Activated T-helper 1 cell treated with Interleukin-2 at 50 U/mL for 16 hours (primary cell): ENCODE results near the gene HLA-DRB5.
"Not testable (repeated sequence)": the region's sequence is repeated elsewhere in the genome, so short reads cannot be mapped to it uniquely, and the experiment has no call there.

Experiments used
- DNase-seq: peaks from one replicate; pipeline ENCODE4 v3.0.0-alpha.2; 2020; ENCODE audit warnings: low read depth

The HLA-DRB5 gene

GRCh38 chr6:32529697-32530430 lies at the start of gene HLA-DRB5:
HLA-DRB5 (minus strand) TSS chr6:32530287; CDS start chr6:32530224, 63 bp downstream.
- no peak for DNase-seq

GRCh38 chr6:32578962-32579361 lies 48.9 kb upstream of the HLA-DRB5 start:
- DNase-seq, result no peak

GRCh38 chr6:32577493-32577892 lies 47.4 kb upstream of the HLA-DRB5 start:
- DNase-seq, result not testable (repeated sequence)

GRCh38 chr6:32576250-32576649 lies 46.2 kb upstream of the HLA-DRB5 start:
- no peak for DNase-seq

- DNase-seq, result no peak
These were observed 40.3 kb upstream of the HLA-DRB5 start for GRCh38 chr6:32570363-32570905.

GRCh38 chr6:32568561-32568960 lies 38.5 kb upstream of the HLA-DRB5 start:
- no peak for DNase-seq

GRCh38 chr6:32566957-32567356 lies 36.9 kb upstream of the HLA-DRB5 start:
- DNase-seq, result no peak

GRCh38 chr6:32565511-32565910 lies 35.4 kb upstream of the HLA-DRB5 start:
- no peak for DNase-seq

- no peak for DNase-seq
These were observed 32.9 kb upstream of the HLA-DRB5 start for GRCh38 chr6:32562940-32563339.

GRCh38 chr6:32559747-32560146 lies 29.7 kb upstream of the HLA-DRB5 start:
- DNase-seq, result no peak

GRCh38 chr6:32558426-32559057 lies 28.5 kb upstream of the HLA-DRB5 start:
- no peak for DNase-seq

GRCh38 chr6:32554116-32554965 lies 24.3 kb upstream of the HLA-DRB5 start:
- DNase-seq, result no peak

- DNase-seq, result no peak
These were observed 23.1 kb upstream of the HLA-DRB5 start for GRCh38 chr6:32553037-32553742.

- no peak for DNase-seq
These were observed 21.3 kb upstream of the HLA-DRB5 start for GRCh38 chr6:32551410-32551809.

GRCh38 chr6:32539839-32540238 lies 9.8 kb upstream of the HLA-DRB5 start:
- no peak for DNase-seq

GRCh38 chr6:32530431-32530793 lies 325 bp upstream of the HLA-DRB5 start:
- not testable (repeated sequence) for DNase-seq

- no peak for DNase-seq
These were observed 7.6 kb downstream of the HLA-DRB5 start for GRCh38 chr6:32522302-32523047.

GRCh38 chr6:32519910-32520258 lies 10.2 kb downstream of the HLA-DRB5 start:
- no peak for DNase-seq

GRCh38 chr6:32519118-32519909 lies 10.8 kb downstream of the HLA-DRB5 start:
- DNase-seq, result no peak

- no peak for DNase-seq
These were observed 12.2 kb downstream of the HLA-DRB5 start for GRCh38 chr6:32517654-32518445.
